Mesodermal cell (in vitro differentiated cells): Measurements from ENCODE around the gene PHPT1.

ENCODE experiments used
- H3K27ac ChIP-seq: 2 replicates; pipeline ENCODE4 v1.7.0; 2013; ENCODE audit warnings: mild to moderate bottlenecking, low read depth, low read length, moderate library complexity; ENCODE audit not compliant: severe bottlenecking
- H3K36me3 ChIP-seq: 2 replicates; pipeline ENCODE4 v1.7.1; 2013; ENCODE audit warnings: mild to moderate bottlenecking, low read length, moderate library complexity; ENCODE audit not compliant: control insufficient read depth, insufficient read depth
- H3K4me1 ChIP-seq: one replicate; pipeline ENCODE4 v1.7.1; 2013; ENCODE audit warnings: mild to moderate bottlenecking, low read length; ENCODE audit not compliant: insufficient read depth, control insufficient read depth, poor library complexity, severe bottlenecking
- H3K4me3 ChIP-seq: 2 replicates; pipeline ENCODE4 v1.7.0; 2013; ENCODE audit warnings: low read length, control low read depth, mild to moderate bottlenecking; ENCODE audit not compliant: insufficient read depth, poor library complexity, severe bottlenecking; ENCODE audit errors: extremely low read depth
- H3K9me3 ChIP-seq: 2 replicates; pipeline ENCODE4 v1.7.1; 2013; ENCODE audit warnings: mild to moderate bottlenecking, low read length, moderate library complexity; ENCODE audit not compliant: control insufficient read depth
- WGBS, 2 experiments: methylation state at CpG; one replicate each; pipeline ENCODE4 v1.1.5; 2013; ENCODE audit warnings: missing lambda C conversion rate in 2 of 2; ENCODE audit not compliant: insufficient coverage in 2 of 2; 5-methylcytosine and 5-hydroxymethylcytosine counted together

PHPT1 gene

DNA sequence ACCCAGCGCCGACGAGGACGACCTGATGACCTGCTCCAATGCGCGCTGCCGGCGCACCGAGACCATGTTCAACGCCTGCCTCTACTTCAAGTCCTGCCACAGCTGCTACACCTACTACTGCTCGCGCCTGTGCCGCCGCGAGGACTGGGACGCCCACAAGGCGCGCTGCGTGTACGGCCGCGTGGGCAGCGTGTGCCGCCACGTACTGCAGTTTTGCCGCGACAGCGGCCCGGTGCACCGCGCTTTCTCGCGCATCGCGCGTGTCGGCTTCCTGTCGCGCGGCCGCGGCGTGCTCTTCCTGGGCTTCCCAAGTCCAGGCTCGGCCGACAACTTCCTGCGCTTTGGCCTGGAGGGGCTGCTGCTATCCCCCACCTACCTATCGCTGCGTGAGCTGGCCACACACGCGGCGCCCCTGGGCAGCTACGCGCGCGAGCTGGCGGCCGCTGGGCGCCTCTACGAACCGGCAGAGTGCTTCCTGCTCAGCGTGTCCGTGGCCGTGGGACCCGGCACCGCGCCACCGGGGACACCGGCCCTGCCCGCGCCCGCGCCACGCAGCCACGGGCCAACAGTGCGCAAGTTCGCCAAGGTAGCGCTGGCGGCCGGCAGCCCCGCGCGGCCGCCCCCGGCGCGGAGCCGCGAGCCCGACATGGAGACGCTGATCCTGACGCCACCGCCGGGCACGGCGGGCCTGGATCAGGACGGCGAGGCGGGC is 2.7 kb upstream of the PHPT1 start:
- Histone ChIP-seq H3K4me3 (peak overlapping the region; percentile 81), H3K36me3 (peaks cover 22% of the 10 kb centered on the region), H3K9me3 (peaks cover 6% of the 10 kb centered on the region), H3K4me1 (peaks cover 19% of the 10 kb centered on the region), H3K27ac (no peak overlapping the region)
- 61 to 75% methylated on average over 84 to 94 of the region's 98 CpGs for WGBS, 2 experiments

DNA sequence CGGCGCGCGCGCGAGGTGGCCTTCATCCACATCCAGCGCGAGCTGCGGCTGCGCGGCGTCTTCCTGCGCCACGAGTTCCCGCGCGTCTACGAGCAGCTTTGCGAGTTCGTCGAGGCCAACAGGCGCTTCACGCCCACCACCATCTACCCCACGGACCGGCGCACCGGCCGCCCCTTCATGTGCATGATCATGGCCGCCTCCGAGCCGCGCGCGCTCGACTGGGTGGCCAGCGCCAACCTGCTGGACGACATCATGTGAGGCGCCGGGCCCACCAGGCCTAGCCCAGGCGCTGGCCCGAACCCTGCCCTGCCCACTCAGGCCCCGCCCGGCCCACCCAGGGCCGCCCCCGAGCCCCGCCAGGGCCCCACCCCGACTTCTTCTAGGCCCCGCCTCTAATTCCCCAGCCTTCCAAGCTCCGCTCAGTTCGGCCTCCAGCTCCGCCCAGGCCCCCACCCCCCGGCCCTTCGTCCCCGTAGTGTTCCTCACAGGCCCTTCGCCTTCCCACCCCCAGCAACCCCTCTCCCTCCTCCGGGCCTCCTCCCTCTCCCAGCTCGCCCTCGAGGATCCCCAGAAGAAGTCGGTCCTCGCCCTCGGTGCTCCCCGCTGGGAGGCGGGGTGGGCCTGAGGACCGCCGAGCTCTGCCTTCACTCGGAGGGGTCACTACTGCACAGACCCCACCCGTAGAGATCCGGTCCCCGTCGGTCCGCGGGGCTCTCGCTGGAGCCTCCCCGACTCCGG is 2.0 kb upstream of the PHPT1 start:
- peaks cover 14% of the 10 kb centered on the region for H3K4me1 ChIP-seq
- H3K36me3 ChIP-seq, result peaks cover 27% of the 10 kb centered on the region
- peak overlapping the region; percentile 86 for H3K27ac ChIP-seq
- WGBS, 2 experiments, result 19 to 21% methylated on average over 36 to 37 of the region's 75 CpGs
- peak overlapping the region; percentile 81 for H3K4me3 ChIP-seq
- H3K9me3 ChIP-seq, result peaks cover 6% of the 10 kb centered on the region

DNA sequence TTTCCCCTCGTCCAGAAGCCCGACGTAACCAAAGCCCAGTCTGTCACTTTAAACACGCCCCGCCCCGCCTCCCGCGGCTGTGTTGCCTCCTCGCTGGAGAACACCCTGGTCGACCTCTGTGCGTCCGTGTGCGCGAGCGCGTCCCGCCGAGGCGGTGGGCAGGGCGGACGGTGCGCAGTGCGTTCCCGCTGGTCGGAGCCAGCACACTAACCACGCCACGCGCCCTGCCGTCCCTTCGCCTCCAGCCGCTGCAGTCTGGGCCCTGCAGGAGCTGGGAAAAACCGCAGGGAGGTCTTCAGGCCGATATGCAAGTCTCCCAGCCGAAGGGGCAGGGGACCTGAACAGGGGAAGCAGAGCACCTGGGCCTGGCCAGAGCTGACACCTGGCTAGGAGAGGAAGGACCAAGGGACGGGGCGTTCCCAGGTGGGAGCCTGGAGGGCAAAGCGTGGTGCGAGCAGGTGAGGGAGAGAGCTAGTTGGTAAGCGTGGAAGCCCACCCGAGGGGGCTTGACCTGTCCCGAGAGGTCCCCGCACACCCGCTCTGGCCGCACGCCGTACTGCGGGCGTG is 1.3 kb upstream of the PHPT1 start:
- peaks cover 6% of the 10 kb centered on the region for H3K9me3 ChIP-seq
- H3K4me1 ChIP-seq, result peaks cover 14% of the 10 kb centered on the region
- H3K4me3 ChIP-seq, result peak overlapping the region; percentile 81
- peaks cover 29% of the 10 kb centered on the region for H3K36me3 ChIP-seq
- H3K27ac ChIP-seq, result peak overlapping the region; percentile 86
- 0 to 1% methylated on average over 36 to 46 of the region's 48 CpGs for WGBS, 2 experiments

DNA sequence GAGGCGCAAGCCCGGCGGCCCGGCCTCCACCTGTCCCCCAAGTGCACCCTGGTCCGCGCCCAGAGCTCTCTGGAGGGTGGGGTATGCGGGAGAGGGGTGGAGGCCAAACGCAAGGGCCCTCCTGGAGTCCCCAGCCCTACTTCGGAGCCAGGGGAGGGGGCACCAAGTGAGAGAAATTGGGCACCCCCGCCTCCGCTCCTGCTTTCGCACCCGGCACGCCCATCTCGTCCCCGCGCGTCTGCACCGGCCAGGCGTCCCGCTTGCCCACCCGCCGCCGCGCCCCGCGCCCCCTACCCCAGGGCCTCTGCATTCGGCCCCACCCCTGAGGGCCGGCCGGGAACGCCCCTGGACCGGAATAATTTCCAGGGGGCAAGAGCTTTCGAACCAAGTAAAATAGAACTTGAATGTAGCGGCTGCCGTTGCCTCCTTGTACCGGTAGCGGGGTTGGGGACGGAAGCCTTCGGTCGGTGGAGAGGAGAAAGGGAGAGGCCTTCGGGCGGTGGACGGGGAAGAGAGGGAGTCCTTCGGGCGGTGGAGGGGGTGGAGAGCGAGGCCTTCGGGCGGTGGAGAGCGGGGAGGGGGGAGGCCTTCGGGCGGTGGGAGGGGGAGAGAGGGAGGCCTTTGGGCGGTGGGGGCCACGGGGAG is 694 bp upstream of the PHPT1 start:
- peaks cover 6% of the 10 kb centered on the region for H3K9me3 ChIP-seq
- WGBS, 2 experiments, result 0 to 2% methylated on average over 31 to 37 of the region's 53 CpGs
- H3K27ac ChIP-seq, result peak overlapping the region; percentile 86
- peaks cover 9% of the 10 kb centered on the region for H3K4me1 ChIP-seq
- peaks cover 32% of the 10 kb centered on the region for H3K36me3 ChIP-seq
- peak overlapping the region; percentile 81 for H3K4me3 ChIP-seq

DNA sequence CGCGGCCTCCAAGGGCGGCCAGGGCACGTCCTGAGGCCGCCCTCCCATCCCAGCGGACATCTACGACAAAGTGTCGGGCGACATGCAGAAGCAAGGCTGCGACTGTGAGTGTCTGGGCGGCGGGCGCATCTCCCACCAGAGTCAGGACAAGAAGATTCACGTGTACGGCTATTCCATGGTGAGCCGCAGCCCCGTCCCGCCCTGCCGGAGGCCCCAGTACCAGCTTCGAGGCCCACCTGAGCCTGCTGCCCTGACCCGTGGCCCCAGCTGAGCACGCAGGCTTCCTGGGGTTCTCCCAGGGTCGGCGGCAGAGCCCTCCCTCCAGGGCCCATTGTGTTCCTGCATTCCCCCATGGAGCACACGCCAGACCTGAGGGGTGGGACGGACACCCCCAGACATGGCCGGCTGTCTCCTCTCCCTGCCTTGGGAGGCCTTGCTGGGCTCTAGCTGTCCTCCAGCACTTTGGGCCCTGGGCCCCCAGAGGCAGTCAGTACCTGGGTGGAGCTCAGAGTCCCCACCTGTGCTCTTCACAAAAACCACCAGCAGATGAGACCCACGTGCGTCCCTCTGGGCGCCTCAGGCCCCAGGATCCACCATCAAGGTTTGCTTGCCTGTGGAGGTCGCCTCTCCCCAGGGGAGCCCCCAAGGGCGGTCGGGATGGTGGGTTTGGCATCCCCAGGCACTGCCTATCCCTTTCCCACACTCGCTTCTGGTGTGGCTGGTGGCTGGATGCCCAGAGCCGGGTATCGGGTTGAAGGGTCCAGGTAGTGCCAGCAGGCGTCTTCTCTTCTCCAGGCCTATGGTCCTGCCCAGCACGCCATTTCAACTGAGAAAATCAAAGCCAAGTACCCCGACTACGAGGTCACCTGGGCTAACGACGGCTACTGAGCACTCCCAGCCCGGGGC is 1.0 kb downstream of the PHPT1 start:
- 70% methylated on average over 41 to 42 of the region's 43 CpGs for WGBS, 2 experiments
- Histone ChIP-seq H3K36me3 (peaks cover 30% of the 10 kb centered on the region), H3K9me3 (peaks cover 5% of the 10 kb centered on the region), H3K27ac (peak overlapping the region; percentile 29), H3K4me3 (peak overlapping the region; percentile 81), H3K4me1 (peaks cover 8% of the 10 kb centered on the region)

DNA sequence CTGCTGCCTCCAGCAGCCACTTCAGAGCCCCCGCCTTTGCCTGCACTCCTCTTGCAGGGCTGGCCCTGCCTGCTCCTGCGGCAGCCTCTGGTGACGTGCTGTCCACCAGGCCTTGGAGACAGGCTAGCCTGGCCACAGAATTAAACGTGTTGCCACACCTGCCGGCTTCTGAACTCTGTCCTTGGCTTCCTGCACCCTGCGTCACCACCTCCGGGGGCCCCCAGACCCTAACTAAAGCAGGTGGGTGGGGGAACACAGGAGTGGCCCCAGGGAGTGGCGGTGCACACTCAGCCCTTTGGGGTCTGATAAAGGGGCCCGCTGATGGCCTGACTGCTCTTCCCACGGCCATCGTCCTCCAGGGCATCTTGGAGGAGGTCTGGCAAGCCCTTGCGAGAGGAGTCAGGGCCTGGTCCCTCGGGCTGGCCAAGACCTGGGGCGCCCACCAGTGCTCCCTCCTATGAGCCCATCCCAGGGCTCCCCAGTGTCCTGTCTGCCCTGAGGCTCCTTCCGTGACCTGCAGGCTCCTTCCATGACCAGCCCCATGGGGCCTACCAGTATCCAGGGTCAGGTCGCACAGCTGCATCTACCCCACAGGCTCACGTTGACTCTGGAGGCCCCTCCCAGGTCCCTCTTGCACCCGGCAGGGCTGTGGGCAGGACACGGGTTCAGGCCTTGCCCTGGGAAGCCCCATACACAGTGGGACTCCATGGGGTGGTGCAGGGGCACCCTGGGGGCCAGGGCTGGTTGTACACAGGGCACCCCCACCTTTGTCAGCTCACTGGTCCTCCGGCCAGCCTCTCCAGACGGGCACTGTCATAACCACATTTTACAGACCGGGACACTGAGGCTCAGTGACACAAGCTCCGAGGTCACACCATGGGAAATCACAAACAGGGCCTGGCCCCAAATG is 1.9 kb downstream of the PHPT1 start:
- Histone ChIP-seq H3K36me3 (peaks cover 29% of the 10 kb centered on the region), H3K4me3 (no peak overlapping the region), H3K9me3 (no peaks in the 10 kb centered on the region), H3K27ac (no peak overlapping the region), H3K4me1 (peaks cover 8% of the 10 kb centered on the region)
- WGBS, 2 experiments, result 90 to 98% methylated on average over 22 to 23 of the region's 23 CpGs

DNA sequence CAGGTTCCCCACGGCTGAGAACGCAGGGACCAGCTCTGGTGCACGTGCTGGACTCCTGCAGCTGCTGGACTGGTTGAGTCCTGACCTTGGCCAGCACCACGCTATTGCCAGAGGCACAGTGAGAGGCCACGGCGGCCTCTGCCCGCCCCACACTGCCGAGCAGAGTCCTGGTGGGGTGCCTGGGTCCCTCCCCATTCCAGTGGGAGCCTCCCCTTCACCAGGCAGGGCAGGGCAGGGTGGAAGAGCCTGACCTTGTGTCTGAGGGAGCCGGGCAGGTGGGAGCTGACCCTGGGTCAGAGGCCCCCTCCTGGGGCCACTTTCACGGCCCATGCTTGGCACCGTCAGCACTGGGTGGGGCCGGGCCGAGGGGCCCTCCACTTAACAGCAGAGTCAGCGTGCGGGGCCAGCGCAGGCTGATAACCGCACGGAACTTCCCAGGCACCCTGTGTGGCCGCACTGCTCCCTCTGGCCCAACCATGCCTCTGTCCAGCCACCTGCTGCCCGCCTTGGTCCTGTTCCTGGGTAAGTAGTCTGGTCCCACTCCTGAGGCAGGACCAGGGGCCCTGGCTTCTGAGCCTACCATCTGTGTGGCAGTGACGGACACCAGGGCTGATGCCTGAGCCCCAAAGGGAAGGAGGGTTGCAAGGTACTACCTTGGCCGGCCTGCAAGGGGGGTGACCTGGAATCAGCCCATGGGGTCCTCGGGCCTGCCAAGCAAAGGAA is 2.9 kb downstream of the PHPT1 start, which contains the start of gene MAMDC4:
Gene MAMDC4 (plus strand): TSS at position 406 of the 723 bp plus-strand sequence. CDS start 71 bp downstream, at position 477.
- 94 to 95% methylated on average over 21 to 23 of the region's 23 CpGs for WGBS, 2 experiments
- Histone ChIP-seq H3K9me3 (no peaks in the 10 kb centered on the region), H3K4me3 (no peak within 1 kb of the TSS), H3K36me3 (peaks cover 30% of the 10 kb centered on the region), H3K4me1 (peaks cover 8% of the 10 kb centered on the region), H3K27ac (no peak within 1 kb of the TSS)

DNA sequence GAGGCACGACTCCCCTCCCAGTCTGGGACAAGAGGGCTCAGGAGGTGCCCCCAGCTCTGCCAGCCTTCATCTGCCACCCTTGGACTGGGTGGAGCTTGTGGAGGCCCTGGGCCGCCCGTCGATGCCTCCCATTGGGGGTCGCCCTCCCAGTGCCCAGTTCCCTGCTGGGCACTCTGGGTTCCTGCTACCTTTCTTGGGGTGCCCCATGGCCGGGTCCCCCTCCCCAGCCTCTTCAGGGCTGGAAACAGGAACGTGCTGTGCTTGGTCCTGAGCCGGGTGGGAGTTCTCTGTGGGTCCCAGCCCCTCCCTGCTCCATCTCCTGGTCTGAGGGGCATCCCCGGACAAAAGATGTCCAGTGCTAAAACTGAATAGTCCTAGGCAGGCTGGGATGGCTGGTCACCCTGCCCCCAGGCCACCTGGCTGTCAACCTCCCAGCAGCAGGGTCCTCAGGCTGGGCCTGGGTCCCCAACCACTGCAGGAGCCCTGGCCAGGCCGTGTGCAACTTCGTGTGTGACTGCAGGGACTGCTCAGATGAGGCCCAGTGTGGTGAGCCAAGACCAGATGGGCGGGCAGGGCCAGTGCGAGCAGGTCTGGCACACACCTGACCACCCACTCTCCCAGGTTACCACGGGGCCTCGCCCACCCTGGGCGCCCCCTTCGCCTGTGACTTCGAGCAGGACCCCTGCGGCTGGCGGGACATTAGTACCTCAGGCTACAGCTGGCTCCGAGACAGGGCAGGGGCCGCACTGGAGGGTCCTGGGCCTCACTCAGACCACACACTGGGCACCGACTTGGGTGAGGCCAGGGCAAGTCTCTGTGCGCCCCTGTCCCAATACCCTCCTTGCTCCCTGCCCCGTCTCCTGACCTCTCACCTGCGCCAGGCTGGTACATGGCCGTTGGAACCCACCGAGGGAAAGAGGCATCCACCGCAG is 3.7 kb downstream of the PHPT1 start:
- Histone ChIP-seq H3K27ac (no peak overlapping the region), H3K36me3 (peaks cover 34% of the 10 kb centered on the region), H3K4me3 (no peak overlapping the region), H3K4me1 (peaks cover 8% of the 10 kb centered on the region), H3K9me3 (no peaks in the 10 kb centered on the region)
- 91% methylated on average over 24 to 27 of the region's 29 CpGs for WGBS, 2 experiments
